Measurements from ENCODE around the gene GAB2. TPM values are rescaled to one million over a fixed set of nuclear protein-coding genes. Genes with fewer than 3 reads are reported as not detected.

GAB2 gene
- total RNA-seq, 4 donors from 2014 or later, result 14.0 to 41.3 (median 34.7) TPM

DNA sequence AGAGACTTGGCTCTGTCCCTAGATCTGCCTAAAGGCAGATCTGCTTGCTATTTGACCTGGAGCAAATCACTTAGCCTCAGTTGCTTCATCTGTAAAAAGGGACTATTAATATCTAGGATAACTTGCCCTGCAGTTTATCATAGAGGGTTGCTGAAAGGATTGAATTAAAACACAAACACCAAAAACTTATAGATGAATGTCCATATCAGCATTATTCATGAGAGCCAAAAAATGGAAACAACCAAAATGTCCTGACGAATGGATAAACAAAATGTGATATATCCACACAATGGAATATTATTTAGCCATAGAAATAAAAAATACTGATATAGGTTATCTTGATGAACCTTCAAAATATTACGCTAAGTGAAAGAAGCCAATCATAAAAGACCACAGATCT lies 161.7 kb downstream of the GAB2 start:
- Histone ChIP-seq H3K36me3 (no peaks in the 10 kb centered on the region), H3K9me3 (no peaks in the 10 kb centered on the region), H3K4me3 (no peak overlapping the region), H3K27me3 (no peaks in the 10 kb centered on the region), H3K4me1 (peaks cover 0 to 2% (median 0%) of the 10 kb centered on the region in 4 donors), H3K27ac (no peak overlapping the region)
- no peak for DNase-seq
- TF ChIP-seq POLR2A (IDR thresholded peaks at IDR 0.05), result no peak
- TF ChIP-seq, protein P1, sequence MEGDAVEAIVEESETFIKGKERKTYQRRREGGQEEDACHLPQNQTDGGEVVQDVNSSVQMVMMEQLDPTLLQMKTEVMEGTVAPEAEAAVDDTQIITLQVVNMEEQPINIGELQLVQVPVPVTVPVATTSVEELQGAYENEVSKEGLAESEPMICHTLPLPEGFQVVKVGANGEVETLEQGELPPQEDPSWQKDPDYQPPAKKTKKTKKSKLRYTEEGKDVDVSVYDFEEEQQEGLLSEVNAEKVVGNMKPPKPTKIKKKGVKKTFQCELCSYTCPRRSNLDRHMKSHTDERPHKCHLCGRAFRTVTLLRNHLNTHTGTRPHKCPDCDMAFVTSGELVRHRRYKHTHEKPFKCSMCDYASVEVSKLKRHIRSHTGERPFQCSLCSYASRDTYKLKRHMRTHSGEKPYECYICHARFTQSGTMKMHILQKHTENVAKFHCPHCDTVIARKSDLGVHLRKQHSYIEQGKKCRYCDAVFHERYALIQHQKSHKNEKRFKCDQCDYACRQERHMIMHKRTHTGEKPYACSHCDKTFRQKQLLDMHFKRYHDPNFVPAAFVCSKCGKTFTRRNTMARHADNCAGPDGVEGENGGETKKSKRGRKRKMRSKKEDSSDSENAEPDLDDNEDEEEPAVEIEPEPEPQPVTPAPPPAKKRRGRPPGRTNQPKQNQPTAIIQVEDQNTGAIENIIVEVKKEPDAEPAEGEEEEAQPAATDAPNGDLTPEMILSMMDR (IDR thresholded peaks at IDR 0.05), result no peak

DNA sequence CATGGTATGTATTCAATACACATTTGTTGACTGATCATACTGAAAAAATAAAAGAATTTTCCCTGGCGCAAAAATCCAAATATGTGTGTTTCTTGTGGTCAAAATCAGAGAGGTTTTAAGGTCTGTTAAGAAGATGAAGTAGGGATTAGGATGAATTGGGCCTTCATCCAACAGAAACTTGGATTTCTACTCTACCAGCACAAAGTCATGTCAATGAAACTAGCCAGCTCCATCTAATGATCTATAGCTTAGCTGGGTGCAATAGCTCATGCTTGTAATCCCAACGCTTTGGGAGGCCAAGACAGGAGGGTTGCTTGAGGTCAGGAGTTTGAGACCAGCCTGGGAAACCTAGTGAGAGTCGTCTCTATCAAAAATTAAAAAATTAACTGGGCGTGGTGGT lies 163.4 kb downstream of the GAB2 start:
- Histone ChIP-seq H3K36me3 (peaks cover 0 to 1% (median 0%) of the 10 kb centered on the region in 3 donors), H3K27me3 (no peaks in the 10 kb centered on the region), H3K27ac (no peak overlapping the region), H3K4me3 (no peak overlapping the region), H3K9me3 (no peaks in the 10 kb centered on the region), H3K4me1 (peaks cover 0 to 2% (median 0%) of the 10 kb centered on the region in 4 donors)
- DNase-seq, result no peak
- TF ChIP-seq POLR2A (IDR thresholded peaks at IDR 0.05), result no peak
- TF ChIP-seq, protein P1 (IDR thresholded peaks at IDR 0.05), result no peak

DNA sequence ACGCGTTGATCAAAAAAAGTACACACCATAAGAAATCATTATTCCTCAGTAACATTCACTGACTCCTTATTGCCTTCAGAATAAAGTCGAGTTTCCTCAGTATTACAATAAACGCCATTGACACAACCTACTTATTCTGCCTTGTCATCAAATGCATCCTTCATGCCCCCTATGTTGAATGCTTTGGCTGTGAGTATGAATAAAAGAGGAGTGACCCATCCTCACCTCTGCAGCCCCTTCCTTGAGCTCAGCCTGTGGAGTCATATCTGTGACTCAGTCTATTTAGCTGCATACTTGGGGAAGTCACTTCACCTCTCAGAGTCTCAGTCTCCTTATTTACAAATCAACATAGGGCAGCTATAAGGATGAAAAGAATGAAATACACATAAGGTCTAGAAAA lies 163.8 kb downstream of the GAB2 start:
- no peak for DNase-seq
- Histone ChIP-seq H3K27me3 (no peaks in the 10 kb centered on the region), H3K36me3 (peaks cover 0 to 6% (median 0%) of the 10 kb centered on the region in 3 donors), H3K27ac (no peak overlapping the region), H3K4me3 (no peak overlapping the region), H3K9me3 (no peaks in the 10 kb centered on the region), H3K4me1 (peaks cover 0 to 2% (median 0%) of the 10 kb centered on the region in 4 donors)
- TF ChIP-seq, protein P1 (IDR thresholded peaks at IDR 0.05), result no peak
- no peak for TF ChIP-seq POLR2A (IDR thresholded peaks at IDR 0.05)

DNA sequence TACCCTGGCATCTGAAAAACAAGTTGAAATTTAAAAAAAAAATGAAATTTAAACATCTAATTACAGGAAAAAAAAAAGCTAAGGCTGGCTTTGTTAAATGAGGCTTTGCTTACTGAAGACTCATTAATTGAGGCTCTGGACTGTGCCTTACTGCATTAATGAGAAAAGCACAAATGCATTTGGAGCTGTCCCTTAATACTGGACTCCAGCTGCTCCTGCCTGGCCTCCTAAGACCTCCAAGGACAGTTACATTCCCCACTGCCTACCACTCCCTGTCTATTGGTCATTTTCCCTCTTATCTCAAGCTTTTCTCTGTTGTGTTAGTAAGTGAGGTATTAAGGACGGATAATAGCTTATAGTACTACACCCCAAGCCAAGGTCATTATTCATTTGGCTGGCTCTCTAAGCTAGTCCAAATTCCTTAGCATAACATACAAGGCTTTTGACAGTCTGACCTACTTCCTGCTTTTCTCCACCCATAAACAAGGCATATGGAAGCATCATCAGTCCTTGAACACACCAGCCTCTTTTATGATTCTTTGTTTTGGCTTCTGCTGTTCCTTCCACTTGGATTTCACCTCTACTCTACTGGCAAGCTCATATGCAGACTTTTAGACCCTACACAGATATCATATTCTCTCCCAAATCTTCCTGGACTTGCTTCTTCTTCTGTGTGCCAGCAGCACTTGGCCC lies 166.4 kb downstream of the GAB2 start:
- Histone ChIP-seq H3K9me3 (no peaks in the 10 kb centered on the region), H3K4me3 (no peak overlapping the region), H3K4me1 (peaks cover 0 to 2% (median 0%) of the 10 kb centered on the region in 4 donors), H3K36me3 (peaks cover 0 to 8% (median 0%) of the 10 kb centered on the region in 3 donors), H3K27ac (no peak overlapping the region), H3K27me3 (no peaks in the 10 kb centered on the region)
- TF ChIP-seq, protein P1 (IDR thresholded peaks at IDR 0.05), result no peak
- no peak for TF ChIP-seq POLR2A (IDR thresholded peaks at IDR 0.05)
- DNase-seq, result no peak

DNA sequence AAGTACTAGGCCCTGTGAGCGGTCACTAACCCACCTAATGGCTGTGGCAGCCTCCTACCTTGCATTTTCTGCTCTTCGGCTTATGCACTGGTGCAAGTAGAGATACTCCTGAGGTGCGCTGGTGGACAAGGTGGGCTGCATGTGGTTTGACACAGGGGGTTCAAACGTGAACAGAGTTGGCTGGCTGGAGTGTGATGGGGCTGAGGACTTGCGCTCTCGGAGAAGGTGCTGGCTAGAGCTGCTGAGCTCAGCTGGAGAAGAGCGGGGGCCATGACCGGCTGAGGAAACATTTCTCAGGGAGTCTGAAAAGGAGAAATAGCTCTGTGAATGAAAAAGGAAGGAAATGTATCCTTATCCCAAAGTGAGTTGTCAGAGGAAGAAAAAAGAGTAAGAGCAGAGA lies 167.5 kb downstream of the GAB2 start:
- peaks cover 0 to 2% (median 0%) of the 10 kb centered on the region in 4 donors for H3K4me1 ChIP-seq
- DNase-seq, result no peak
- H3K27me3 ChIP-seq, result no peaks in the 10 kb centered on the region
- H3K27ac ChIP-seq, result no peak overlapping the region
- H3K9me3 ChIP-seq, result no peaks in the 10 kb centered on the region
- no peak overlapping the region for H3K4me3 ChIP-seq
- TF ChIP-seq, protein P1 (IDR thresholded peaks at IDR 0.05), result no peak
- no peak for TF ChIP-seq POLR2A (IDR thresholded peaks at IDR 0.05)
- peaks cover 0 to 8% (median 0%) of the 10 kb centered on the region in 3 donors for H3K36me3 ChIP-seq
